HG02623 (cell line): Measurements from ENCODE around the gene IL1R1.
"Not testable (repeated sequence)": the region's sequence is repeated elsewhere in the genome, so short reads cannot be mapped to it uniquely, and the experiment has no call there.

ENCODE experiments used
- ATAC-seq: cut with Tn5 transposase; IDR thresholded peaks from one replicate; pipeline ENCODE4 v1.9.1; 2021; ENCODE audit warnings: moderate library complexity; ENCODE audit not compliant: unreplicated experiment

The IL1R1 gene

DNA sequence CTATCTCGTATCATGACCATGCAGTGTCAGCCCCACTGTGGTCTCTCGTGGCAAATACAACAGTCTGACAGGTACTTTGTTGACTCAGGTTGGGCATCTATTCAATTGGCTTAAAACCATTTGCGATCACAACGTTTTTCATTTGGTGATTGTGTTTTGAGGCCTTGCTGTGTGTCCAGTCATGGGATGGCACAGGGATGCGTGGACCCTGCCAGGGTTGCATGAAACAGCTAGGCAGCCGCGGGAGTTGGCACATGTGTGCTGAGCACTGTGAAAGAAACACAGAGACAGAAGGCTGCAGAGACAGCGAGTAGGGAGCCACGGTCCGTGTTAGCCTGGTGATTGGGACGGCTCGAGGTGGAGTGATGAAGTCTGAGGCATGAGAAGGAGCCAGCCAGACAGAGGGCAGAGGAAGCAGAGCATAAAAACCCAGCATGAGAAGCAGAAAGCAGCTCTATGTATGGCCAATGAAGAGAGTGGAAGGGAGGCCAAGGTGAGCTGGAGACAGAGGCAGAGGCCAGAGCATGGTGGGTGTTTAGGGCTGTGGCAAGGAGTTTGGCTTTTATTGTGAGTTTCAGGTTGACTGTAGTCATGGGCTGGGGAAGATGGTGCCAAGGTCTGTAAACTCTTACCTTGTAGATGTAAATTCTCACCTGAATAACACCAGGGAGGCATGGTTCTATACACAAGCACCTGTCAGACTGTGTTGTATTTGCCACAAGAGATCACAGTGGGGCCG lies 31.8 kb upstream of the IL1R1 start:
- no peak for ATAC-seq

DNA sequence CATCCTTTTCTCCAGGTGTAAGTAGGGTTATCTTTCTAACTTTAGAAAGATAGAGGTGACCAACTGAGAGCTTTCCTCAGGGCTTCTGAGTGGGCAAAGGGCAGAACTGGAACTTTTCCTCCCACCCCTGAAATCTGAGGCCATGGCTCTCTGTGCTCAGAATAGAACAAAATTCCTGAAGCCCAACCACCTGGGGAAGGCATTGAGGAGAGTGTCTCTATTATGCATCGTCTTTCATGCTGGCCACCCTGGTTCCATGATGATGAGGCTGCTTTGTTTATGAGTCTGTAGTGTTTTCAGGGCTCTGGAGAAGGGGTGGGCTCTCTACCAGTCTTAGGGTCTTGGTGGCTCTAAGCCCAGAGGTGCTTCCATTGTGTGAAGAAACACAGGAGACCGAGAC lies 30.7 kb upstream of the IL1R1 start:
- no peak for ATAC-seq

DNA sequence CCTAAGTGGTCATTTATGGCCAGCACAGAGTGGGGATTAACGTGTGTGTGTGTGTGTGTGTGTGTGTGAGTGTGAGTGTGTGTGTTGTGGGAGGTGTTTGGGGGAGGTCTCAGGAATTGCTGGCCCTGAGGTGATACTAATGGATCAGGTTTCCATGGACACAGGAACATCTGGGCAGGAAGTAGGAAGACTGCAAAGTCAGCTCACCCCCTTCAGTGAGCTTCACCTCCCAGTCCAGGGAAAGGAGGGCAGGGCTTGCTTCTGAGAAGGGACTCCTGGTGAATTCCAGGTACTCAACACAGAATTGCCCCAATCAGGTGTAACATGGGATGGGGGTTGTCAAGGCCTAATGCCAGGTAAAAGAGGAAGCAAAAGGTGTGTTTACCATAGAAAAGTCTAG lies 30.3 kb upstream of the IL1R1 start:
- ATAC-seq, result no peak

DNA sequence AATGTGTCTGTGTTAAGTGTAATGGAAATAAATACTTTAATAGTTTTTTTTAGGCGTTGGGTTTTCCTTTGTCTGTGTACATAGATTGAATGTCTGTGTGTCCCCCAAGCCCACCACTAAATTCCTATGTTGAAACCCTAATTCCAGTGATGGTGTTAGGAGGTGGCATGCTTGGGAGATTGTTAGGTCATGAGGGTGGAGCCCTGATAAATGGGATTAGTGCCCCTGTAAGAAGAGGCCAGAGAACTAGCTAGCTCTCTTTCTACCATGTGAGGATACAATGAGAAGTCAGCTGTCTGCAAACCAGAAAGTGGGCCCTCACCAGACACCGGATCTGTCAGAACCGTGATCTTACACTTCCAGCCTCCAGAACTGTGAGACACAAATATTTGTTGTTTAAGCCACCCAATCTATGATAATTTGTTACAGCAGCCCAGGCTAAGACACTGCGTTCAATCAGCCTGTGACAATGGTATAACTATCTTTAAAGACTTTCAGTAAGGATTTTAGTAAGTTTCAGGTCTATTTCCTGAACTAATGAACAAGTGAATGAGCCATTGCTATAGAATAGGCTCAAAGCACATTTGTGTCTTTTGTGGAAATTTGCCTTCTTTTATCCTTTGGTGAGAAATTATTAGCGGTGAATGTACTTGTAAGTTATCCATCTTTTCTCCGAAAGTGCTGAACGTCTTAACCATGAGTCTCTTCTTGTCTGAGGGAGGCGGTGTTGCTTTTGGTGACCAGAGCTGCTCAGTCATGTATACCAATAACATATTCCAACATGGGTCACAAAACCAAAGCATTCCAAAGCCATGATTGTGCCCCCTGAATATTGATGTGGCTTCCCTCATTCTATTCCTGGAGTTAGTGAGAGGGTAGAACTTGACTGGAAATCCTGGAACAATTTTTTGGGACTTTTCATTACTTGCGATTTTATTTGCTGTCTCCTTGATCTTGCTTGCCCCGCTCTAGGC lies 29.6 kb upstream of the IL1R1 start:
- ATAC-seq, result no peak

DNA sequence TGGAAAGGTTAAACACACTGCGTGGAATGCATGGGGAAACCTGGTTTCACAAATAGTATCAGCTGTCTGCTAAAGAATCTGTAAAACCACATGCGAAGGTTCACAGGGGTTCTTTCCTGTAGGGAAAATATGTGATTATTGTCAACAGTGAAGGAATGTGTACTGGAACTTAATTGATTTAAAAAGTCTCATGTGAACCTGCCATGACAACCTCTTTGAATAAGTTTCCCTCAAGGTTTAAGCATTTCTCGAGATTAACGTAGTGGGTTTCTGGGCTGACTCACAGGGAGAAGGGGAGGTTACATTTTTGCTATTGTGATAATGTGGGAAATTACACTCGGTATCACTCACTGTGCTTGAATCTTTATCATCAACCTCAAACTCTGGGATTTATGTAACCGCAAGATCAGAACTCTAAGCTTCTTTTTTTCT lies 28.2 kb upstream of the IL1R1 start:
- ATAC-seq, result no peak

DNA sequence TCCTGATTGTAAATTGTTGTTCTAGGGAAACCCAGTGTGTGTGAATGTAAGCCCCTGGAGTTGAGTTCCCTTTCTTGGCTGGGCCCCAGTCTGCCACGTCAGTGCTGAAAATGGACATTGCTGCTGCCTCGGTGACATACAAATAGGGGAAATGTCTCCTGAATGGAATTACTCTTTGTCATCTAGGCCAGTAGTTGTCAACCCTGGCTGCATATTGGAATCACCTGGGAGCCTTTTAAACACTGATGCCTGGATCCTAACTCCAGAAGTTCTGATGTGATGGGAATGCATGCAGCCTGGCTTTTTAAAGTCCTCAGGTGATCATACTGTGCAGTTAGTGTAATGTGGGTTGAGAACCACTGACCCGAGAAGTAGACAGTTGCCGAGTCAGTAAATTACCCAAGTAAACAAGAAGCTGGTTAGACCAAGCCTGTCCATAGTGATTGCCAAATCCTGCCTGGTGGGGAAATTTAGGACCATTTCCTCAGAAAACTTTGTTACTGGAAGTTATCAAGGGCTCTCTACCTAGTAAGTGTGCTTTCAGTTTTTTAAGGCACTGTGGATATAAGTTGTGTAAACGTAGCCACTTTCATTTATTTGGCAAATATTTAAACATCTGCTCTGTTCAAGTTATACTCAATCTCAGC lies 27.6 kb upstream of the IL1R1 start:
- no peak for ATAC-seq

DNA sequence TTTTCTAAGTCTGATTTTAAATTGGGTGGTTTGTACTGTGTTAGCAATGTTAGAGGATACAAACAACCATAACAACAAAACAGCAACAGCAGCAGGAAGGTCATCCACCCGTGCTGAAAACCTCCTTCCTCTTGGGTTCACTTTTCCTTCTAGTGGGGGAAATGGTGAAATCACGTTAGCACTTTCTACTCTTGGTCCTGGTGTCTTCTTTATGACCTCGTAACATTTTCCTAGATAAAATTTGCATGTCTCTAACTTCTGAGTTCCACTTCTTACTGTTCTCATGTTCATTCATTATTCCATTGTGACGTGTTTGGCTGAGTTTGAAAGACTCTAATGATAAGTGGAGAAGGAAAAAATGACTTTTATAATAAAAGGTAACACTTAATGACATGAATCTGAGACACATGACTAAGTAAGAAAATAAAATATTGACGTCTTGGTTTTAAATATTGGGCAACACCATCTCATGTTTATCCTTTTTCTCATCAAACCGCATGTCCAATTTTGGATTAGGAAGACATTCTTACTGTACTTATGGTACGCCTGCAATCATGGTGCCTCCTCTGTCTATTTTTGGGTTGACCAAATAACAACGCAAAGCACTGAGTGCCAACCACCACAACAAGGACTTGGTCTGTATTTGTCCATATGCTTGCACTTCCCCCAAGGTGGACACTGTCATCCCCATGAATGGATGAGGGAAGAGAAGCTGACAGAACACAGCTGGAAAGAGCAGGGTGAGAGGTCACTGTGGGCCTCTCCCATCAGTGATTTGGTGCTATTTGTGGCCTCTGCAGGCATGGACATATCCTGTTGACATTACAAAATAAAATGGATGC lies 25.7 kb upstream of the IL1R1 start:
- no peak for ATAC-seq

DNA sequence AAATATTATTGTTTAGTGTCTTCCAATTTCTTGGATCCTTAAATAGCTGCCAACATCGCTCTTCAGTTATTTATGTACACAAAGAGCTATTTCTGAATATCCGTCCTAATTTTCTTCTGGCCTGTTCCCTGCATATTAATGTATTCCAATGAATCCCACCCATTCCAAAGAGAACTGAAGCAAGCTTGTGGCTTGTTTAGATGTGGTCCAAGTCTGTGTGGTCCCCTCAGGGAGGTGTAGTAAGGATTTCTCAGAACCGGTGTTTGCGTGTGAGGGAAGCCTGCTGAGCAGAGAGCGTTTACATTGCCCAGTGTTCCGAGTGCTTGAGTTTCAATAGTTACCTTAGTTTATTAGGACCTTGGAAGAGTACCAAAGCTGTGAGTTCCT lies 25.1 kb upstream of the IL1R1 start:
- no peak for ATAC-seq

DNA sequence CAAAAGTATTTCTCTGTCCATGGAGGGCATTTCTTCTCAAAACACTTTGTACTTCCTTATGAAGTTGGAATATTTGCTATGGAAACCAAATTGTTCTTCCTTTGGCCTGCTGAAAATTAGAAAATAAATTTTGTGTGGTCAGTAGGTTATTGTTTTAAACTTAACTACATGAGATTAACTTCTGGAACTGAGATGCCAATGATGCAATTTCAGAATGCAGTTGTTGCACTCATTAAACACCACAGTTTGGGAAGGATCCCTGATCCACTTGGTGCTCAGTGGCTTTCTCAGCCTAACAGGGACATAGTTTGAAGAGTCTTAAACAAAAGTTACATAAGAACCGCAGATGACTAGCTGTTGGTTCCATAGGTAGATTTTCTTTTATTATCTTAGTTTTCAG lies 23.3 kb upstream of the IL1R1 start:
- ATAC-seq, result no peak

DNA sequence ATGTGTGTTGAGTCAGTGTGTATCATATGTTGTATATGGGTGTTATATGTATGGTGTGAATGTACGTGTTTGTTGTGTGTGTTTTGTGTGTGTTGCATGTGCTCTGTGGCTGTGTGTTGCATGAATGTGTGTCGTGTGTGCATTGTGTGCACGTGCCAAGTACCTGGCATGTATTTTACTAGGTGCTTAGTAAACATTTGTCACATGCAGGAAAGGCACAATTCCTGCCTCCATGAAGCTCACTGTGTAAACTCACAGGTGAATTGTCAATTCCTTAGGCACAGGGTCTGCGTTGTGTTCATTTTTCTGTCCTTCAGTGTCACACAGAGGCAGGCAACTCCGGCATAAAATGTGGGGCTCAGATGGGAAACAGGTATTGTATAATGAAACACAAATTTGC lies 22.3 kb upstream of the IL1R1 start:
- ATAC-seq, result no peak

DNA sequence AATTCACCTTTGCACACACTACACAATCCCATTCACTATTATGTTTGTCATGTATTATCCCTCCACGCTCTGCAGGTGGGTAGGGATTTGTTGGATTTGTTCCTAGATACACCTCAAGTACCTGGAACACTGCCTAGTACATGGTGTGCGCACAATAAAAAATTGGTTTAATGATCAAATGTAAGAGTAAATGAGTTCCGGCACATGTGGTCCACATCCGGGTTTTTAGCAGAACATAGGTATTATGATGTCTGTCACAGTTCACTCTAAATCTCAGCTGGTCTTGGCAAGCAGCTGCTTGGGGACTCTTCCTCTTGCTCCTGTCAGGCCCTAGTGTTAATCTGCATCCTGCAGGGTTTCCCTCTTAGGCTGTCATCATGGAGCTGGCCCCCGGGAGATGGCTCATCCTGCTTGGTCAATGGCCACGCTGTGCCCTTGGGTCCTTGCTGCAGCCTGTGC lies 21.8 kb upstream of the IL1R1 start:
- no peak for ATAC-seq

DNA sequence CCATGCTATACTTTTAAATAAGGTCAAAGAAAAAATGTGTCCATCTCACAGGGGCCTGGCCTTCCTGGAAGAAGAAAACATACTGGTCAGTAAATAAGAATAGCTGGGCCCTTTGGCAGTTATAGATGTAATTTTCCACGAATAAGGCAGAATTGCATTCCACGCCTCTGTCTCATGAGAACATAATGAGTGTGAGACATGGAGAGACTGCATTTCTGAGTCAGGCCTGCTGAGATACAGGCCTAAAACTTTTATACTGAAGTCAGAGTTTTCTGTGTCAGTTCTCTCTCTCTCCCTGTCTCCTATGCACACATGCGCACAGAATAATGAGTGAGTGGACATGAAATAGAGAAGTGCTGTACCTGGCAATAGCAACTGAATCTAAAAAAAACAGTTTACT lies 20.4 kb upstream of the IL1R1 start:
- ATAC-seq, result no peak

DNA sequence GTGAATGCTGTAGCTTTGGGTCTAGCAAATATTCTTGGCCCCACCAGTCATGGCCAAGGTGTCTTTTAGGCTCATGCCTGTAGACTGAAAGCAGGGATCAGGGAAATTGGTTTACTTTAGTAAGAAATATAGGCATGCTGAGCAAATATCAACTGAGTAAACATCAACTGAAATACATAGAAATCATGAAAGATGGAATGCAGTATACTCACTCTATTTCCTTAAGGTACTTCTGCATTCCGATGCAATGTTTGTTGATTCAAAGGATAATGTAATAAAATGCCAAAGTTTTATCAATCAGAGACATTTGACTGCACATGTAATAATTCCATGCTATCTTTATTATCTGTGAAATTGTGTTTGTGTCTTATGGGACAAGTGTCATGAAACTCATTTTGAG lies 19.6 kb upstream of the IL1R1 start:
- ATAC-seq, result no peak

DNA sequence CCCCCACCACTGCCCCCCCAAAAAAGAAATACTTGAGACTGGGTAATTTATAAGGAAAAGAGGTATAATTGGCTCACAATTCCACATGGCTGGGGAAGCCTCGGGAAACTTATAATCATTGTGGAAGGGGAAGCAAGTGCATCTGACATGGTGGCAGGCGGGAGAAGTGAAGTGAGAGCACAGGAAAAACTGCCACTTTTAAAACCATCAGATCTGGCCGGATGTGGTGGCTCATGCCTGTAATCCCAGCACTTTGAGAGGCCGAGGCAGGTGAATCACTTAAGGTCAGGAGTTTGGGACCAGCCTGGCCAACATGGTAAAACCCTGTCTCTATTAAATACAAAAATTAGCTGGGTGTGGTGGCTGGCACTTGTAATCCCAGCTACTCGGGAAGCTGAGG lies 18.1 kb upstream of the IL1R1 start:
- ATAC-seq, result not testable (repeated sequence)

DNA sequence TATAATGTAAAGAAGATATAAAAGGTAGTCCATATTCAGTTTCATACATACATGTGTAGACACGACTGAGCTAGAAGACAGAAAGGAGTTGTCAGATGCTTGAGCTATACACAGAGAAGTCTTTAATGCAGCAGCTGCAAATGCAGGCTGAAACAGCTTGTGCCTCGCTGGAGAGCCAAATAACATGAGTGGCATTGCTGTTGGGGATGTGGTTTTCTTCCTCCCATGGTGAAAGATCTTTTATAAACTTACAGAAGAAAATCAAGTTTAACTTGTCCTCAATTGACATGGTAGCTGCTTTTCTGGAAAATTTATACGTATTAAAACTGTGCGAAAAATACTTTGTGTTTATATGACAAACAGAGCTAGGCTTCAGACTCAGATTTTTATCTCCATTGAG lies 16.4 kb upstream of the IL1R1 start:
- no peak for ATAC-seq

DNA sequence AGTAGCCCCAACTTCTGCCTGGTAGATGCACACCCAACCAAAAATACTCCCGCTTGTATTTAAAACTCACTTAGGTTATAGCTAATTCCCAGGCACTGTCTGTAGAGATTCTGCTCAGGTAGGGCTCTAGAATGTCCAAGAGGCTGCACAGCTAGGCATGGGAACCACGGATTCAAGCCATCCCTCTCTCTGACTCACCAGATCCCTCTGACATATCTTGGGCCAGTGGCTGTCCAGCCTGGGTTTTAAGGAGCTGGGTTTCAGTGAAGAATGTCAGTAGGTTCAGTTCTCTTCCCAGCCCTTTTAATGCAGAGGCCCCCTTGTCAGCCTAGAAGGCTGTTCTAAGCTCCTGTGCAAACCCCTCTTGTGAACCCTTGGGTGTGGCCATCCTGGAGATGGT lies 15.9 kb upstream of the IL1R1 start:
- ATAC-seq, result no peak

DNA sequence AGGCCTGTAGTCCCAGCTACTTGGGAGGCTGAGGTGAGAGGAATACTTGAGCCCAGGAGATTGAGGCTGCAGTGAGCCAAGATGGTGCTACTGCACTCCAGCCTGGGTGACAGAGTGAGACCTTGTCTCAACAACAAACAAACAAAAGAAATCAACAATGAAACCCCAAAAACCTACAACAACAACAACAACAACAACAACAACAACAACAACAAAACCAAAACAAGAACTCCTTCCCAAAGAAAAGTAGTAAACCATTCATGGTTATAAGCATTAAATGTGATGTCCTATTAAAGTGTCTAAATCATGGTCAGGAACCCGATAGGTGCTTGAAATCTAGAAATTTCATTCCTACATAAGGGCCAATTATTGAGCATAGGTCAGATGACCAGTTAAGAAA lies 13.5 kb upstream of the IL1R1 start:
- ATAC-seq, result no peak

DNA sequence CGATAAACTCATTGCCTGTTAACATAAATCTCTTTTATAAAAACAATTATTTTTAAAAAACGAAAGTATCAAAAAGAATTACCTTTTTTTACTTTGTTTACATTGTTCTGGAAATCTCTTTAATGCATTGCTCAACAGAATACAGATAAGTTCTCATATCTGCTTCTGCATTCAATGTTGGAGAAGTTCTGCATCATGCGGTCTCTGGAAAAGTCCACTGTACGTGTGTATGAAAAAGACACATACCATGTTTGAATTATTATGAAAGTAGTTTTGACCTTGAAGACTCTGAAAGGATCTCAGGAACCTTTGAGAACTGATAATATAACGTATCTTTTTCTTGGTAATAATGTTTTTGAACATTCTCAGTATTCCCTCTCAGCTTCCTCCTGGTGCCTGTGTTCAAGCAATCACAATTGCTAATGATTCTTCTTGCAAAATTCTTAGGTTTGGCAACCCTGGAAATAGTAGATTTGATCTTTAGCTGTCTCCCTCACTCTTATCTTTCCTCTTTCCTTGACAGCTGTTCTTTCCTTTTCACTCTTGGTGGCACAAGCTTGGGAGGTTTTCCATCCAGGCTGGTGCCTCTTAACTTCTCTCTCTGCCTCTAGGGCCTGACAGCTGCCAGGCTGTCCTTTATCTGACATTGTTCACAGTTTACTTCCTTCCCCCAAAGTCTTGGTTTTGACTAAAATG lies 12.4 kb upstream of the IL1R1 start:
- no peak for ATAC-seq

DNA sequence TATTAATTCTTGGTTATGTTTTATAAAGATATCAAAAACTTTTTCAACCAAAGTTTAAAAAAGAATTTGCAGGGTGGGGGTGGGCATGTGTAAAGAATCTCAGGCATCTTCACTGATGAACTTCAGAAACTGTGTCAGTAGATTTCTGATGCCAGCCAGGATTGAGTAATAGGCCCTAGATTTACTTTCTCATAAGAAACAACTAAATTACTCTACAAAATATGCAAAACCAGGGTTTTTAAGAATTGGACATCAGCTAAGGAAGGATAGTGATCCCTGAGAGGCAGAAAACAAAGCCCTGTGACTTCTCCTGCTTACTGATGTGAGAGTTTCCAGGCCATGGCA lies 11.9 kb upstream of the IL1R1 start:
- no peak for ATAC-seq

DNA sequence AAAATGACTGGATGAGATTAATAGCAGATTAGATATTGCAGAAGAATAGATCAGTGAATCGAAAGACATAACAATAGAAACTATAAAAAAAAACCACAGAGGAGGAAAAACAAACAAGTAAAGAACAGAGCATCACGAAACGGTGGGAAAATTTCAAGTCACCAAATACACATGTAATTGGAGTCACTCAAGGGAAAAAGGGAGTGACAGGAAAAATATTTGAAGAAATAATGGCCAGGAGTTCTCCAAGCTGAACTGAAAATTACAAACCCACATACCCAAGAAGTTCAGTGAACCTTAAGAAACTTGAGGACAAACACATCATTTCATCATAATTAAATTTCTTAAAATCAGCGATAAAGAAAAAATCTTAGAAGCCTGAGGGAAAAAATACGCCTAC lies 11.0 kb upstream of the IL1R1 start:
- ATAC-seq, result no peak
